Cardiac fibroblast (primary cell): Measurements from ENCODE around the gene HOXC11.

Source experiments
- DNase-seq, 2 donors: peaks; one replicate each; pipeline versions ENCODE4 v3.0.0 to v3.0.0-alpha.2; 2010; ENCODE audit warnings: low read depth in 2 of 2
- H3K4me3 ChIP-seq, 2 donors: replicated peaks in 1 of 2; 1 replicate in 1 of 2; 2 replicates in 1 of 2; pipeline ENCODE4 v1.5.1; 2011; ENCODE audit warnings: low read depth in 2 of 2, low read length in 2 of 2, mild to moderate bottlenecking in 2 of 2, moderate library complexity in 1 of 2
- CTCF ChIP-seq: IDR thresholded peaks from one replicate; pipeline ENCODE4 v1.5.1; 2011; ENCODE audit warnings: low read depth, mild to moderate bottlenecking, low read length, inconsistent platforms

The HOXC11 gene

GRCh38 chr12:53939141-53940108, 33.5 kb upstream of the HOXC11 start:
- peak; percentile 8 to 27 for DNase-seq
- TF ChIP-seq CTCF = no peak
- no peak overlapping the region for H3K4me3 ChIP-seq

DNA sequence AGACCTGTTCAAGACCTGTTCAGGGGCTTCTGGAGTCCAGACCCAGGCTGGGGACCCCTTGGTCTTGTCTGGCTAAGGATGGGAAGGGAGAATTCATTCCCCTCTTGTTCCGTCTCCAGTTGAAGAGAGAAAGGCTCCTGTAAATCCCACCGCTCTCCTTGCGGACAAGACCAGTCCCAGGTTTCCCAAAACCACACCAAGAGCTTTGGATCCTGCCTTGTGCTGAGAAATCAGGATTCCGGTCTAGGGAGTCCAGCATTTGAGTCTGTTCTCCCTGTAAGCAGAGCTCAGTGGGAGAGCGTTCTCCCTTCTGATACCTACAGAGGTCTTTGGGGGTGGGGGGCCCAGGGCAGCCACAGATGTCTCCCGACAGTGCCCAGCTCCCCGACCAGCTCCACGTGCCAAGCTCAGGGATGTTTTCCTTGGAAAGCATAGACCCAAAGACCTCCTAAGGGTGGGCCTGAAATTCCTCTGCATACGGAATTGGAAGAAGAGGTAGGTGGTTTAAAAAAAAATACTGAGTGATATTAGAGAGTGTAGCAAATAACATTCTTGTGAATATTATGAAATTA, 32.4 kb upstream of the HOXC11 start:
- no peak overlapping the region for H3K4me3 ChIP-seq
- no peak for TF ChIP-seq CTCF
- no peak for DNase-seq

DNA sequence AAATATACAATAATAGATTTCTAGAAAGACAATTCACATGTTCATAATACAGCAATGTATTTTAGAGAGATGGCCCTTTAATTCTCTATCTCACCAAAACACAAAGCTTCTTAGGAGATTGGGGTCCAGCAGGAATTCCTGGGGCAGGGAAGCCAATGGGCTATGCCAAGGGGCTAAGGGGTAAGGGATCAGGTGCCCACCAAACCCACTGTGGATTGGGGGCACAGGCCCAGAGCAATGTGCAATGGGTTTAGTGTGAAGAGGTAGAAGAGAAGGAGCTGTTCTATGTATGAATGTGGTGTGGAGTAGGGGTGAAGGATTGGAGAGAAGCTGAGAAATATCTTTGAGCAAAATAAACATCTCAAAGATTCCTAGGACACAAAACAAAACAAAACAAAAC, 31.7 kb upstream of the HOXC11 start:
- no peak for TF ChIP-seq CTCF
- H3K4me3 ChIP-seq = no peak overlapping the region

DNA sequence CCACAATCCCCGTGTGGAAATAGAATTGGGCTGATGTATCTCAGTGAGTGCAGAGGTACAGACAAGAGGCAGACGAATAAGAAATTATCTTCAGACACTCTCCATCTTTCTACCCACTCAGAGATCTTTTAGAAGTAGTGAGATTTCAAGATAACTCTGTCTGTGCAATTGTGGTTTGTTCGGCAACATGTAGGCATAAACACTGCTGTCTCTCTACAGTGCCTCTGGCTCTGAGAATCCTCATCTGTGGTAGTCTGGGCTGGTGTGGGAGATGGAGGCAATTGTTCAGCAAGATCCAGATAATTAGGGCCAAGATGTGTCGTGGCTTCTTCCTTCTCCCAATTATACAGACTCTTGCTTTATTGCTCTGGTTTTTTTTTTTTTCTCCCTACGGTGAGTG, 31.2 kb upstream of the HOXC11 start:
- no peak for TF ChIP-seq CTCF
- H3K4me3 ChIP-seq = no peak overlapping the region
- no peak for DNase-seq

More for the DNA sequence above, 31.7 kb upstream of the HOXC11 start:
- DNase-seq = no peak

GRCh38 chr12:53942467-53942997, 30.4 kb upstream of the HOXC11 start:
- no peak overlapping the region for H3K4me3 ChIP-seq
- no peak for DNase-seq
- no peak for TF ChIP-seq CTCF

DNA sequence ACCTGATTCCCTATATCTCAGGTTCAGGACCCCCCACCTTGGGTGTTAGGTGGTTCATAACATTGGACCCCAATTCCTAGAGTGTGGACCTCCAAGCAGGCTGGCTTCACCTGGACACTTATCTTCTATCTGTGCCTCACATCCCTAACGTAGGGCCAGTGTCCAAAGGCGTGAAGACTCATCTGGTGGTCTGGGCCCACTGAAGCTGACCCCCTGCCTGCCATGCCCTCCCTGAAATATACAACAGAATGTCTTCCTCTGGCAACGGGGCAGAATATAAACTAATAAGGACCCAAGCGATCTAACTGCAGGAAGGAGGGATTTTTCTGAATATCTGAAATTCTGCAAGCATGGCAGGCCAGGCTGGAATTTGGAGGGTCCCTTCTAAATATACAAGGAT, 28.7 kb upstream of the HOXC11 start:
- TF ChIP-seq CTCF = no peak
- no peak overlapping the region for H3K4me3 ChIP-seq
- no peak for DNase-seq
